Breast epithelium (tissue), 3 donors: ENCODE data around the gene CRCP.

Experiments used
- CTCF ChIP-seq, 3 donors: fragments of 450-650 bp; IDR thresholded peaks; one replicate each; pipeline ENCODE4 v1.5.1; 2016 to 2017; ENCODE audit warnings: antibody characterized with exemption in 3 of 3, mild to moderate bottlenecking in 3 of 3, moderate library complexity in 3 of 3
- POLR2A ChIP-seq: fragments of 450-650 bp; IDR thresholded peaks from one replicate; pipeline ENCODE4 v1.6.1; 2016; ENCODE audit warnings: antibody characterized with exemption, mild to moderate bottlenecking, moderate library complexity
- POLR2AphosphoS5 ChIP-seq, 3 donors: sonication (generic); formaldehyde crosslinking; IDR thresholded peaks; one replicate each; pipeline ENCODE4 v1.6.1; 2017; ENCODE audit warnings: antibody characterized with exemption in 3 of 3

GRCh38 chr7:66143876-66144332 lies 29.3 kb downstream of the CRCP start:
- TF ChIP-seq CTCF (IDR thresholded peaks at IDR 0.05) (no peak), POLR2A (no peak), POLR2AphosphoS5 (IDR thresholded peaks at IDR 0.05) (no peak)
